Glutamatergic neuron (in vitro differentiated cells): ENCODE data around the gene PAIP2. TPM values are rescaled to one million over a fixed set of nuclear protein-coding genes. Genes with fewer than 3 reads are reported as not detected.

ENCODE experiments used
- DNase-seq: peaks from one replicate; pipeline ENCODE4 v3.0.0; 2022
- H3K27ac Mint-ChIP-seq: one replicate; pipeline ENCODE4 v1.8.0; 2020; ENCODE audit warnings: mild to moderate bottlenecking, mixed read lengths, inconsistent platforms; ENCODE audit not compliant: unreplicated experiment
- H3K27me3 Mint-ChIP-seq: one replicate; pipeline ENCODE4 v1.8.0; 2020; ENCODE audit warnings: mild to moderate bottlenecking, moderate library complexity, mixed read lengths, inconsistent platforms; ENCODE audit not compliant: unreplicated experiment
- H3K36me3 Mint-ChIP-seq: one replicate; pipeline ENCODE4 v1.8.0; 2020; ENCODE audit warnings: mild to moderate bottlenecking, mixed read lengths, inconsistent platforms; ENCODE audit not compliant: unreplicated experiment
- H3K4me1 Mint-ChIP-seq: one replicate; pipeline ENCODE4 v1.8.0; 2020; ENCODE audit warnings: mild to moderate bottlenecking, low read depth, mixed read lengths, inconsistent platforms; ENCODE audit not compliant: unreplicated experiment
- H3K4me3 Mint-ChIP-seq: one replicate; pipeline ENCODE4 v1.8.0; 2020; ENCODE audit warnings: mild to moderate bottlenecking, mixed read lengths, inconsistent platforms; ENCODE audit not compliant: unreplicated experiment
- H3K9me3 Mint-ChIP-seq: one replicate; pipeline ENCODE4 v1.8.0; 2020; ENCODE audit warnings: mild to moderate bottlenecking, moderate library complexity, mixed read lengths, inconsistent platforms; ENCODE audit not compliant: unreplicated experiment
- total RNA-seq: library from RNA; stranded (reverse); fragmentation: NEBNext Ultra II Directional; extraction: Animal tissue kit (Norgen Biotek cat#: 25700); gene quantifications from one replicate; pipeline ENCODE4 v1.2.1, GENCODE V29; 2021; ENCODE audit not compliant: unreplicated experiment
- TF ChIP-seq, protein P1 (sequence below): fragments of 200-600 bp; sonication (generic); IDR thresholded peaks from one replicate; pipeline ENCODE4 v1.5.0; 2021; ENCODE audit not compliant: partially characterized antibody, unreplicated experiment

PAIP2 gene
- total RNA-seq, 1 donor from 2014 or later, result 128 TPM

DNA sequence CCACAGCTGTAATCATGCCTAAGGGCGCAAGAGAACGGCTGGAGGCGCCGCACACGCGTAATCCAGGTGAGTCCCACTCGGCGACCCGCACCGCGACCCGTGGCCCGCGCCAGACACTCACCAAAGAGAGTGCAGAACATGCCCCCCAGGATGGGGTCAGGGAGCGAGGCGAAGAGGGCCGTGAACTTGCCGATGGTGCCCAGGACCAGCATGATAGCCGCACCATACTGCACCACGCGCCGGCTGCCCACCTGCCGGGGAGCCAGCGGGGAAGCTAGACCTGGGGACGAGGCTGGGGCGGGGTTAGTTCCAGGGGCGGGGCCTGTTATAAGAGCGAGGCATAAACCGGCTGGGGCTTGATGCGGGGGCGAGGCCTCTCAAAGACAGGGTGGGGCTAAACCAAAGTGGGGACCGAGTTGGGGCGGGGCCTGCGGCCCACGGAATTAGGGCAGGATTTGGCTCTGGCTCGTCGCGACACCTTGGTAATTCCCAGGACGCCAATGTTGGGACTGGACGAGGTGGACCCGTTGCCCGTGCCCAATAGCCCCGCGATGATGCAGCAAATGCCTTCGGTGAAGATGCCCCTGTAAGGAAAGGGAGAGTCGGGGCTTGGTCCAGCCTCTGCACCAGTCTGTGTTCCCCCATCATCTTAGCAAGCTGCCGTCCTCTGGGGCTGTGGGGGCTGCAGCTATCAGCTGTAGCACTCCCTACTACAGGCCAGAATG is 36.6 kb downstream of the PAIP2 start:
- Mint-ChIP-seq H3K4me1 (no peaks in the 10 kb centered on the region), H3K27ac (no peak overlapping the region), H3K9me3 (peaks cover 4% of the 10 kb centered on the region), H3K27me3 (peaks cover 4% of the 10 kb centered on the region), H3K4me3 (no peak overlapping the region), H3K36me3 (no peaks in the 10 kb centered on the region)
- TF ChIP-seq, protein P1, sequence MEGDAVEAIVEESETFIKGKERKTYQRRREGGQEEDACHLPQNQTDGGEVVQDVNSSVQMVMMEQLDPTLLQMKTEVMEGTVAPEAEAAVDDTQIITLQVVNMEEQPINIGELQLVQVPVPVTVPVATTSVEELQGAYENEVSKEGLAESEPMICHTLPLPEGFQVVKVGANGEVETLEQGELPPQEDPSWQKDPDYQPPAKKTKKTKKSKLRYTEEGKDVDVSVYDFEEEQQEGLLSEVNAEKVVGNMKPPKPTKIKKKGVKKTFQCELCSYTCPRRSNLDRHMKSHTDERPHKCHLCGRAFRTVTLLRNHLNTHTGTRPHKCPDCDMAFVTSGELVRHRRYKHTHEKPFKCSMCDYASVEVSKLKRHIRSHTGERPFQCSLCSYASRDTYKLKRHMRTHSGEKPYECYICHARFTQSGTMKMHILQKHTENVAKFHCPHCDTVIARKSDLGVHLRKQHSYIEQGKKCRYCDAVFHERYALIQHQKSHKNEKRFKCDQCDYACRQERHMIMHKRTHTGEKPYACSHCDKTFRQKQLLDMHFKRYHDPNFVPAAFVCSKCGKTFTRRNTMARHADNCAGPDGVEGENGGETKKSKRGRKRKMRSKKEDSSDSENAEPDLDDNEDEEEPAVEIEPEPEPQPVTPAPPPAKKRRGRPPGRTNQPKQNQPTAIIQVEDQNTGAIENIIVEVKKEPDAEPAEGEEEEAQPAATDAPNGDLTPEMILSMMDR, result no peak
- DNase-seq, result no peak

DNA sequence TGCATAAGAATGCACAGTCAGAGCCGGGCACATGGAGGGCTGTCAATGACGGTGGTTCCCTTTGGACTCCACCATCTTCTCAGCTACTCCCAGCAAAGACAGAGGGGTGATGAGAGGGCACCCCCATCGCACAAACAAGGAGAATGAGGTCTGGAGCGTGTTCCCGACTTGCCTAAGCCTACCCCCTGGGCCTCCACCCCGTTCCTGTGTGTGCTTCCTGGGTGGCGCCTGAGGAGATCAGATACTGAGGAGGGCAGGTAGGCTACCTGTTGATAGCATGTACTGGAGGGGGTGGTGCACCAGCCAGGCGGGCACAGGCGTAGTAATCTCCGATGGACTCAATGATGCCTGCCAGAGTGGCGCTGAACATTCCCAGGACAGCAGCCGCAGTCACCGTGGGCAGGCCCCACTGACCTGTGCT is 37.3 kb downstream of the PAIP2 start:
- H3K27ac Mint-ChIP-seq, result no peak overlapping the region
- no peaks in the 10 kb centered on the region for H3K36me3 Mint-ChIP-seq
- no peaks in the 10 kb centered on the region for H3K4me1 Mint-ChIP-seq
- TF ChIP-seq, protein P1, result no peak
- no peak for DNase-seq
- peaks cover 9% of the 10 kb centered on the region for H3K27me3 Mint-ChIP-seq
- no peak overlapping the region for H3K4me3 Mint-ChIP-seq
- peaks cover 2% of the 10 kb centered on the region for H3K9me3 Mint-ChIP-seq

- no peak overlapping the region for H3K27ac Mint-ChIP-seq
- peaks cover 2% of the 10 kb centered on the region for H3K9me3 Mint-ChIP-seq
- TF ChIP-seq, protein P1, result no peak
- H3K4me1 Mint-ChIP-seq, result no peaks in the 10 kb centered on the region
- peak overlapping the region; percentile 37 for H3K4me3 Mint-ChIP-seq
- DNase-seq, result no peak
- H3K36me3 Mint-ChIP-seq, result no peaks in the 10 kb centered on the region
- H3K27me3 Mint-ChIP-seq, result peaks cover 12% of the 10 kb centered on the region
Observed at GRCh38 chr5:139379626-139380449, 38.2 kb downstream of the PAIP2 start.

- Mint-ChIP-seq H3K27me3 (peaks cover 14% of the 10 kb centered on the region), H3K4me3 (no peak overlapping the region), H3K9me3 (peaks cover 1% of the 10 kb centered on the region), H3K4me1 (no peaks in the 10 kb centered on the region), H3K36me3 (no peaks in the 10 kb centered on the region), H3K27ac (no peak overlapping the region)
- TF ChIP-seq, protein P1, result no peak
- no peak for DNase-seq
Observed at GRCh38 chr5:139381837-139382761, 40.4 kb downstream of the PAIP2 start.
